OCI-M2 (cell line): ENCODE results near the gene PPP1R12B.
"Not testable (repeated sequence)": the region's sequence is repeated elsewhere in the genome, so short reads cannot be mapped to it uniquely, and the experiment has no call there.

Source experiments
- DNase-seq: peaks from one replicate; lab custom pipeline; 2025; ENCODE audit not compliant: unreplicated experiment; lab: John Stamatoyannopoulos, UW

Gene PPP1R12B

DNA sequence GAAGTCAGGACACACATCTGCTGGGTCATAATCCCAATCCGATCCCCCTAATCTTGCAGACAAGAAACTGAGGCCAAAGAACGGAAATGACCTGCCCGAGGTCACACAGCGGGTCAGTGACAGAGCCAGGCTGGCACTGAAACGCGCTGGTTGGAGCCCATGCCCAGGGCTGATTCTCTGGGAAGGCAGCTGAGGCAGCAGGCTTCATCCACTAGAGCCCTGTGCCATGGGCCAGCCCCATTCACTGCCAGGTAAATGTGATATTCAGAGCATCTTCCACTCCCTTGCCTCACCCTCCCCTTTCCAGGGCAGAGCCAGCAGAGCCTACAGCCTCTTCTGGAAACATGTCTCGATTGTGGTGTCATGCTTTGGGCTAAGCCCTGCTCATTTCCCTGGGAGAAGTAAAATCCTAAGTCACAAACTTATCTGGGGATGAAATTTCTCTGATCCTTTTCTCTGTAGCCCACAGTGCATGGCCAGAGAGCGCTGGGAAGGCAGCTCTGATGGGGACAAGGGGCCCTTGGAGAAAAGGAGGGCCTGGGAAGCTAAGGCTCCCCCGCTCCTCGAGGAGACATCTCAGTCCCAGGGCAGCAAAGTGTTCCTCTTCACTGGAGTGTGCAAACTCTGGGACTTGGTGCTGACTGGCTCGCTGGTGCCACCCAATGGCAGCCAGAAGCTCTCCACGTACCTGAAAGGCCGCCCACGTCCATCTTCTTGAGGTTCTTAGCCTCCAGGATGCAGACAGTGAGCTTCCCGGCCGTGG lies 251.4 kb downstream of the PPP1R12B start:
- DNase-seq, result no peak

DNA sequence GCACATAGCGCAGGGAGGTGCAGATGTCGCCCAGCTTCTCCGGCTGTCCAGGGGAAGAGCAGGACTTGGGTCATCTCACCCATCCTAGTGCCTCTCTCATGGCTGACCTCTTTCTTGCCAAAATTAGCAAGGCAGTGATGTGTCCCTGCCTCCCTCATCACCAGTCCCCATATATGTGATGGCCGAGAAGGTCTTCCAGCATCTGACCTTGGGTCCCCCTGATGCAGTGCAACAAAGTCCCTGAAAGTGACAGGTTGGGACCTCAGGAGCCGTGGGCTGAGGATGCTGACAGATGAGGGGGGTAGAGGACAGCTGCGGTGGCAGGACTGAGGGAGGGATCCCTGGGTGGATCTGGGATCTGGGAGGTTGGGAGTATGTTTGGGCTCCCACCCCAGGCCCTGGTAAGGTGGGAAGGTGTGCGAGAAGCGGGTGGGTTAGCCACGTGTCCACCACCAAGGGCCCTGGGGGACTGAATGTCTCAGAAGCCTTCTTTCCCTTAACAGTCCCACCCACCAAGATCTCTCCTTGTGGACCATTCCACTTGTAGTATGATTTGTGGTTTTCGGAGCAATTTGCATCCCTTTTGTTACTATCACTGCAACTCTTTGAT lies 252.0 kb downstream of the PPP1R12B start:
- no peak for DNase-seq

DNA sequence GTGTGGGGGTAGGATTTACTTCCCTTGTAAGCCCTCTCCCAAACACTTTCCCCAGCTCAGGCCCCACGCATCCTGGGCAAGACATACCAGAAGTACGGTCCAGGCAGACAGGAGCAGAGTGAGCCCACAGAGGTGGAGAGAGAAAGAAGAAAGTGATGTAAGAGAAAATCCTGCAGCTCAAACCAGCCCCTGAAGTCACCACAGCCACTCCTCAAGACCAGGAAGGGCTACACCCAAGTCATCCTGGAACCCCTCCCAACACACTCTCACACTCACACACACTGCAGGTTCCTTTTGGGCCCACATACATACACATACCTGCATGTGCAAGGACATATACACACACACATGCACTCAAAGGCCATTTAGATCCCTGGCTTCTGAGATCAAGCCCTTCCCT lies 254.9 kb downstream of the PPP1R12B start:
- no peak for DNase-seq

DNA sequence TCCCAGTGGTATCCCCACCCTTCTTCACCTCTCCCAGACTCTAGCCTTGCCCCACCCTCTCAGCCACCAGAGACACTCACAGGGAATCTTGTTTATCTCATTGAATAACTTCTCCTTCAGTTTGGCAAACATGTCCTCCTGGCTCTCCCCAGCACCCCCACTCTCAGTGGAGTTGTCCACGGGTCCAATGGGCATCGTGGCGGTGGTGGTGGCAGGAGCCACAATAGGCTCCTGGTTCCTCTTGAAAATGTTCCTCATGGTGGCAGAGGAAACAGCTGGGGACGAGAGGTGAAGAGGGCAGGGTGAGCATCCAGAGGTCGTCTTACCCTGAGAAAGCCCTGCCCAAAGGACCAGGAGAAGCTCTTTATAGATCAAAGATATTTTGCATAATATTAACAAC lies 257.0 kb downstream of the PPP1R12B start:
- no peak for DNase-seq

DNA sequence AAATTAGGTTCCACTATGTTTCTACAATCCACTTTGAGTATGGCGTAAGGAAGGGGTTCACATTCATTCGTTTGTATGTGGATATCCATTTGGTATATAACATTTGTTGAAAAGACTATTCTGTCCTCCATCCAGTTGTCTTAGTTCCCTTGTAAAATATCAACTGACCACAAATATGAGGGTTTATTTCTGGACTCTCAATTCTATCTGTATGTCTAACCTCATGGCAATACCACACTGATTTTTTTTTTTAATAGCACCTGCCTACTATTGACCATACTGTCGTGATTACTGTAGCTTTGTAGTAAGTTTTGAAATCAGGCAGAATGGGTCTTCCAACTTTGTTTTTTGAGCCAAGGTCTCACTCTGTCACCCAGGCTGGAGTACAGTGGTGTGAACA lies 263.5 kb downstream of the PPP1R12B start:
- not testable (repeated sequence) for DNase-seq

DNA sequence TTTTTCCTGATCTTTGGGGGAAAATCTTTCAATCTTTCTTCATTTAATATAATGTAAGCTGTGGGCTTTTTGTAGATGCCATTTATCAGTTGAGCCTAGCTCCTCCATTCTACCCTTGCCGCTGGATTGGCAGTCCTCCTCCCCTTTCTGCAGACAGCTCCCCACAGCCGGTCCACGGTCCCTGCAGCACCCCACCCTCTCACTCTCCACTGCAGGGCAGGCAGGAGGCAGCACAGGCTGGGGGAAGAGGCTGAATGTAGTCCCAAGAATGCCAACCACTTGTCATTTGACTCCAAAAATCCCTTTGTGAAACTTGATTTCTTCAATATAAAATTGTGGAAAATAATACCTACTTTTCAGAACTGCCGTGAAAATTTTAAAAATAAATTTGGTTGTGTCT lies 265.1 kb downstream of the PPP1R12B start:
- DNase-seq, result no peak

DNA sequence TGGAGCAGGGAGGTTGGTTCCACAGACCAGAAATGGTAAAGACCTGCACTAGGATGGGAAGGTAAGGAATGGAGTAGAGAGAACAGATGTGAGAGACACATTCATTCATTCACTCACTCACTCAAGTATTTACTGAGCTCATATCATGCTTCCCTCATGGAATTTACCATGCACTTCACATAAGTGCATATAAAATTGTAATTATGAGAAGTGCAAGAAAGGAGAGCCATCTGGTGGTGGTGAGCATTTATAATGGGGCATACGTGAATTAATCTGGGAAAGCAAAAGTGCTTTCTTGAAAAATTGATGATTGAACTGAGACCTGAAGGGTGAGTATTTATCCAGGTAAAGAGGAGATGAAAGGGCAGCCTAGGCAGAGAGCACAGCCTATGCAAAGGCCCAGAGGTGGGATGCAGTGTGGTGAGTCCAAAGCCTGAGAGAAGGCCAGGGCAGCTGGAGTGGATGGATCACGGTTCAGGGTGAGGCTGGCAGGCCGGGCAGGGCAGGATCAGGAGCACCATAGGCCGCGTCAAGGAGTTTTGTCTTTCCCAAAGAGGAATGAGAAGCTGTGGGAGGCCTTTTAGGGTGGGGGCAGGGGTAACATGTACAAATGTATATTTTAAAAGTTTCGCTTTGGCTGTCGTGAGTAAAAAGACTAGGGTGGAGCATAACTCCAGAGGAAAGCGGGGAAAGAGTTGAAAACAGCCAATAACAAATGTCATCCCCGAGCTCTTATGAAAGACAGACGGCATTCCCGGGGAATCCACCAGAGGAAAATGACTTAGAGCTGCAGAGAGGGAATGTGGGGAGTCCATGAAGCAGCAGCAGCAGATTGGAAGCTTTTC lies 266.1 kb downstream of the PPP1R12B start:
- not testable (repeated sequence) for DNase-seq

DNA sequence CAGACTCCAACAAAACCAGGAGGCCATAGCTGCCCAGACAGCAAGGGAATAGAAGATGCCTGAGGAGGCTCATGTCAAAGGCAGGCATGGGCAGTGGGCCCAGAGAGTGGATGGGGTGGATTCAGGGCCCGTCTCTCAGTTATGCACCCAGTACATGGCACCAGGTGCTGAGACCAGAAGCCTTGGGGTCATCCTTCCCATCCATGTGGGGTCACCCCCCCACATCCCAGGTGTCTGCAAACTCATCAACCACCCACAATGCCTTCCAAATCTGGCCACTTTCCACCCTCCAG lies 266.7 kb downstream of the PPP1R12B start:
- not testable (repeated sequence) for DNase-seq

DNA sequence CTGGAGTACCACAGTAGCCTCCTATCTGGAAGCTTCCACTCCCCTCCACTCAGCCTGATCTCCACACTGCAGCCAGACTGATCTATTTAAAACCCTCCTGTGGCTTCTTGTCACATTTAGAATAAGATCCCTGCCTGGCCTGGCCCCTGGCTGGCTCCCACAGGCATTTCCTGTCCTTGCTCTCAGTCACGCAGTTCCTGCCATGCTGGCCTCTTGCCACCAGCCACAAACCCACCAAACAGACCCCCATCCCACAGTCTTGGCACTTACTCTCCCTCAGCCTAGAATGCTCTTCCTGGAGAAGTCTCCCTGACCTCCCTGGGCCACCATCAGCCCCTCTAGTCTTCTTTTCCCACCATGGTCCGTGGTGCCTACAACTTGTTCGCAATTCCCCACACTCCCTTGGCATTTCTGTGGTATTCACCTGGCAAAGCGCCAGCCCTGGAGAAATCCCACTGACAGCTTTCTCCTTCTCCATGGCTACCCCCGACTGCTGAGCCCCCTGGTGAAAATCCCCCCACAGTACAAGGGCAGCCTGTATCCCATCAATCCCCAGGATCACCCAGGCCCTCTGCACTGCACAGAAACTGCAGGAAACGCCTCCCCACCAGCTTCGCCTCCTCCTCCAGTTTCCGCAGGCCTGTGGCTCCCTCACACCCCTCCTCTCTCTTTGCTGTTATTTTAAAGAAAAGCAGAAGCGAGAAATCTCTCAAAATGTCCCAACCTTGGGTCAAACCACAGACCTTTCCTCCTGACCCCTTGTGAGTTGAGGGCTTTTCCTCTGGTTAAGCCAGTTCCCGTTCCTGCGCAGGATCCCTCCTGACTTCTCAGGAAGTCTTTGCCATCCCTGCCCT lies 267.2 kb downstream of the PPP1R12B start:
- no peak for DNase-seq

DNA sequence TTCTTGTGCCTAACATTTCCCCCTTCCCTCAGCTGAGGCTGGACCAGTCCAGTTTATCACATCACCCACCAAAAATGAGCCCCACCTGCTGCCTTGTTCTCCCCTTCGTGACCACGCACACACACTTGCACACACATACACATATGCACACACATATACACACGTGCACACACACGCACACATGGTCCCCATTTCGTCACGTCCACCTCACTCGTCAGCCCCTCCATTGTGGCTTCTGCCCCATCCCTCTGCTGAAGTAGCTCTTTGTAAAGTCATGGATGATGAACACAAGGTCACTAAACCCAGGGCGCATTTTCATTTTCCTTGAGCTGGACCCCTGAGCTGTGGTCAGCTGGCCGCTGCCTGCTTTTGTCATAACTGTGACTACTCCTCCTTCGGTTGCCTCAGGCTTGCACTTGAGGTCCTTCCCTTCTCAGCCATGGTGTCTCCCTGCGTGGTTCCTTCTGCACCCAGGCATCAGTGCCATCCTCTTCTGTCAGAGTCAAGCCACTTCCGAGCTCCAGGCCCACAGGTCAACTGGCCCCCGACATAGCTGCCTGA lies 267.9 kb downstream of the PPP1R12B start:
- DNase-seq, result no peak

DNA sequence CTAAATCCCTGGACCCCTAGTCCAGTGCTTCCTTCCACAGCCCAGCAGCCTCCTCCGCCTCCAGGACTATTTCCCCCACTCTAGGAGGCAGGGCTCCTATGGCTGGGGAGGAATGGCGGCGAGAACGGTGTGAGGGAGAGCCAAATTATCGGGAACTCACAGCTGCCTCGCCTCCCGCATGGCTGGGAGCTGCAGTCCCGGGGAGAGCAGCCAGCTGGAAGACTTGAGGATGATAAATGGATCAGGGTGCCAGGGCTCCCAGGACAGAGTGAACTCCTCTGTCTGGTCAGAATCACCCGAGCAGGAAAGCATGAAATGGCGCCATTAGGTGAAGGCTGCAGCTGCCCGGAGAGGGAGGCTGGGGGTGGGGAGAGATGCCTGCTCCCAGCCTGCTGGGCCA lies 270.5 kb downstream of the PPP1R12B start:
- not testable (repeated sequence) for DNase-seq

DNA sequence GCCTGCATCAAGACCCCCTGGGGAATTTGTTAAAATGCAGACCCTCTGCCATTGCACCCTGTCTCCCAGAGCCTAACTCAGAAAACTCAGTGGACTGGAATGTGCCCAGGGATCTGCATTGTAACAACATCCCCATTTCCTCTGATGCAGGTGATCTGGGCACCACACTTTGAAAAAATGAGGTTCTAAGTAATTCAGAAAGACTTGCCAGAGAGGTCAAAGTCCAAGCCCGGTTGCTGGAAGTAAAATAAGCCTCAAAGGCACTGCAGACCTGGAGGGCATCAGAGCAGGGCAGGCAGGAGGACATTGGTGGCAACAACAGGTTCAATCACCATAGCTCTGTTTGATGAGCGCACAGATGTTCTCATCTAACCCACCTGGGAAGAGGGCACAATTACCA lies 271.0 kb downstream of the PPP1R12B start:
- DNase-seq, result no peak

DNA sequence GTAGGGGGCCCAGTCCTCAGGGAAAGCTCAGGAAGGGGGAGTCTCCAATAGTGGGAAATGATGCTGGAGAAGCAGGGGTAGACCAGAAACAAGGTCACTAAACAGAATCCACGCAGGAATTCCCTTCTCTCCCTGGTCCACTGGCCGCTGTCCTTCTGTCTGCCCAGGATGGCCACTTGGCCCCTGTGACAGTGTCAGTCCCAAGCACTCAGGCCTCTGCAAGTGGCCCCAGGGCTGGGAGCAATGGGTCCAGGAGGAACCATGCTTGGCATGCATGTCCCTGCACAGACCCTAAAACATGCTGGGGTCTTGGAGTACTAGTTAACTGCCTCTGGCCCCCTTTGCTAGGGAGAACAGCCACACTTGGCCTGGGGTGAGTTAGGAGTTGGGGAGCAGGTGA lies 271.5 kb downstream of the PPP1R12B start:
- DNase-seq, result not testable (repeated sequence)

DNA sequence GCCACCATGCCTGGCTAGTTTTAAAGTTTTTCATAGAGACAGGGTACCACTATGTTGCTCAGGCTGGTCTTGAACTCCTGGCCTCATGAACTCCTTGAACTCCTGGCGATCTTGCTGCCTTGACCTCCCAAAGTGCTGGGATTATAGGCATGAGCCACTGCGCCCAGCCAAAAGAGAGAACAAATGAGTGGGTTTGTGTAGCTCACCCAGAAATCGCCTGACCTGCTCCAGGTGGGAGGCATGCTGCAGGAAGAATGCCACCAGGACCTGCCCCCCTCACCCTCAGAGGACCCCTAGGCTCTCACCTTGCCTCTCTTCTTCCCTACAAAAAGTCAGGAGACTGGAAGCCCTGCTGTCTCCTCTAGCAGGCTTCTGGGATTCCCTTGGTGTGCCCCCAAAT lies 272.9 kb downstream of the PPP1R12B start:
- no peak for DNase-seq

DNA sequence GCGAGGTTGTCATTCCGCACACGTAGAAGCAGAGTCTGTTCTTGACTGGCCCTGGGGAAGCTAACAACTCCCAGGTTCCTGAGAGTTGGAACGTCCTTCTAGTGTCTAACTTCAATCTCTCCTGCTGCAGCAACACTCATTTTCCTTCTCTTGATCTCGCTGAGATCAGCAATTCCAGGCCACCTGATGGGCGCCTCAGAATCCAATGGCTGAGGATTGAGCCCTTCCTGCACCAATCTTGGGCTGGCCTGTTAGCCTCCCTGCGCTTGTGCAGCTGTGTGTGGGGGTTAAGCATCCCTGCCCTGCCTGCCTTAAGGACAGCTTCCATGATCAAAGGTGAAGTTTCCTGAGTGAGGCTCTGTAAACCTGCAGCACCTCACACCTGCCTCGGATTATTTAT lies 273.9 kb downstream of the PPP1R12B start:
- no peak for DNase-seq

DNA sequence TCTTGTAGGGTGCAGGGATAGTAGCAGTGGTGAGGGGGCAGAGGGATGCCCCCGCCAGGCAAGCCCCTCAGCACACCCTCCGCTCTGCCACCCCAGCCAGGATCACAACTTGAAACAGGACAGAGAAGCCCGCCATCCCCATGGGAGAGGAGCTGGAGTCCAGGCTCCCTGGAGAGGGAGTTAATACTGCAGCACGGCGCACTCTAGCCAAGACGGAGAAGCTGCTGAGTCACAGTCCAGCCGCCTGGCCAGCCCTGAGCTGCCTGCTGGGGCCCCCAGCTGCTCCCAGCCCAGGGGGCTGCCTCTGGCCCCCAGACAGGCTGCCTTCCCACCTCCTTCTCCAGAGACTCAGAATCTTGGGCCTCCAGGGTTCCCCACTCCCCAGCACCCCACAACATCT lies 274.6 kb downstream of the PPP1R12B start:
- no peak for DNase-seq

DNA sequence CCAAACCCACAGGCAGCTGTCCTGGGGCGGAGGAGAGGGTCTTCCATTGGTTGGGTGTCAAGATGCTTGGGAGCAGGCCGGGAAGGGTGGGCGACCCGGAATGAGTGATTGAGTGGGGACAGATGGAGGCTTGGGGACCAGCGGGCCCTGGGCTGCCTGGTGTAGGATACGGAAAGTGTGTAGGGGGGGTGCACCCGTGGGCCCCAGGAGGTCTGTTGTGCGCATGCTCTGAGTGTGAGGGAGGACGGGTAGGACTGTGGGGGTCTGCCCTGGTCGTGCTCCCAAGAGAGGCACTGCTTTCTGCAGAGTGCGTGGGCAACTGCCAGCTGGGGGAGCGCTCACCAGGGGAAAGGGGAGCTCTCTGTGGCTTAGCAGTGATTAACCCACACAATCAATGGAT lies 275.0 kb downstream of the PPP1R12B start:
- DNase-seq, result not testable (repeated sequence)

DNA sequence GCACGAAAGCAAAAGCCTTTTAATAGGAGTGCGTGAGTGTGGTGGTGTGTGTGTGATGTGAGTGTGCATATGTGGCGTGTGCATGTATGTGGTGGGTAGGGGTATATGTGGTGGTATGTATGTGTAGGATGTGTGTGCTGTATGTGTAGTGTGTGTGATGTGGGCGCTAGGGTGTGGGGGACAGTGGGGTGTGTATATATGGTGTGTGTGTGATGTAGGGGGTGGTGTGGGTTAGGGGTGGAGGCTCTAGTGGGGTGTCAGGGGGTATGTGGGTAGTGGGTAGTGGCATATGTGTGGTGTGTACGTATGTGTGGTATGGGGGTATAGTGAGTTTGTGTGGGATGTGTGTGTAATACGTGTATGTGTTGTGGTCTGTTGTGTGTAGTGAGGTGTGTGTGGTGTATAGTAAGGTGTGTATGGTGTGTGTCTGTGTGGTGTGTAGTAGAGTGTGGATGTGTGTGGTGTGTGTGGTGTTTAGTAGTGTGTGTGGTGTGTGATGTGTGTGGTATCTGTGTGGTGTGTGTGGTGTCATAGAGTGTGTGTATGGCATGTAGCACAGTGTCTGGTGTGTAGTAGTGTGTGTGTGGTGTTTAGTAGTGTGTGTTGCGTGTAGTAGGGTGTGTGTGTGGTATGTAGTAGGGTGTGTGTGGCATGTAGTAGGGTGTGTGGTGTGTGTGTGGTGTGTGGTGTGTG lies 275.7 kb downstream of the PPP1R12B start:
- DNase-seq, result no peak

DNA sequence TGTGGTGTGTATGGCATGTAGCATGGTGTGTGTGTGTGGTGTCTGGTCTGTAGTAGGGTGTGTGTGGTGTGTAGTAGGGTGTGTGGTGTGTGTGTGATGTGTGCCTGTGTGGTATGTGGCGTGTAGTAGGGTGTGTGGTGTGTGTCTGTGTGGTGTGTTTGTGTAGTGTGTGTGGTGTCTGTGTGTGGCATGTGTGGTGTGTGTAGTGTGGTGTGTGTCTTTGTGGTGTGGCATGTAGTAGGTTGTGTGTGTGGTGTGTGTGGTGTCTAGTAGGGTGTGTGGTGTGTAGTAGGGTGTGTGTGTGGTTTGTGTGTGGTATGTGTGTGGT lies 276.2 kb downstream of the PPP1R12B start:
- no peak for DNase-seq
